ENCODE data around the gene CIAO2B. TPM values are rescaled to one million over a fixed set of nuclear protein-coding genes. Genes with fewer than 3 reads are reported as not detected.

CIAO2B gene
- total and polyA plus RNA-seq, 2 experiments from 2014 or later, result 111 to 182 TPM

DNA sequence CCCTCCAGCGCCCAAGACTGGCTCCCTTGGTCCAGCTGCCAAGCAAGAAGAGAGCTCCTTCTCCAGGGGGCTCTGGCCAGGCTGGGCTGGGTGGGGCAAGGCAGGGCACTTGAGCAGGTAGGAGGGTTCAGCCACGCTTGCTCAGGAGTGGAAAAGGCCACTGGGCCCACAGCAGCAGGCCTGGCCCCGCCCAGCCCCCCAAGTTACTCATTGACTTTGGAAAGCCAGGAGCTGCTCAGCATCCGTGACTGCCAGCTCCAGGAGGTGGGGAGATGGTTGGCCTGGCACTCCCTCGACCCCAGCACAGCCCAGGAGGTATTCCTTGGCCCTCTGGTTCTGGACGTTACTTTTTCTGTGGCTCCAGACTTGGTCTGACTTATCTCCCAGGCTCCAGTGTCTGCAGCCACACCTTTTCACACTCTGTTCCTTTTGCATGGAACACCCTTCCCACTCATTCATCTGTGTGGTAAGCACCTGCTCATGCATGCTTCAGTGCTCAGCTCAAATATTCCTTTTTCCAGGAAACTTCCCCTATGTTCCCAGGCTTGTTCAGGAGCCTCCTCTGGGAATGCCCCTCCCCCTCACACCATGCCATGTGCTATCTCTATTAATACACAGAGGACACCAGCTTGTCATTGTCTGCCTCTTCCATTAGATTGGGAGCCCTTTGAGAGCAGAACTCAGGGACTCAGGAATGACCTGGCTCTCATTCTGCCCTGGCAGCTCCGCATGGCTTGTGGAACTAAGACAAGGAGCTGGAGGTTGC is 15.2 kb downstream of the CIAO2B start, which contains the start of gene CDH16:
CDH16 (minus strand) TSS at position 83 of the 766 bp plus-strand sequence. CDS start 820 bp downstream, outside the sequence.
- no peaks in the 10 kb centered on the region for H3K79me2 ChIP-seq (ENCODE audit: insufficient read depth)
- no peak within 1 kb of the TSS for H3K4me2 ChIP-seq (ENCODE audit: unreplicated experiment)
- H3K9ac ChIP-seq, result no peak within 1 kb of the TSS
- no peak within 1 kb of the TSS for H3K27ac ChIP-seq
- WGBS, 2 experiments (ENCODE audit: low coverage in 1 of 2, low lambda C conversion rate in 2 of 2, missing lambda C conversion rate in 2 of 2), result 49 to 56% methylated on average over 7 of the region's 7 CpGs
- no peaks in the 10 kb centered on the region for H3K9me3 ChIP-seq (ENCODE audit: low read depth)
- no peaks in the 10 kb centered on the region for H3K9me2 ChIP-seq (ENCODE audit: insufficient read depth)
- H3K4me1 ChIP-seq (ENCODE audit: insufficient read depth), result no peaks in the 10 kb centered on the region
- H3K27me3 ChIP-seq (replicated peaks; ENCODE audit: insufficient read depth), result peaks cover 26% of the 10 kb centered on the region
- TF ChIP-seq EZH2 (IDR thresholded peaks at IDR 0.05; ENCODE audit: insufficient read depth, poor library complexity, severe bottlenecking), result no peak
- no peak for TF ChIP-seq EZH2phosphoT487 (IDR thresholded peaks at IDR 0.05; ENCODE audit: insufficient read depth, low read depth)
- H2AFZ ChIP-seq, result no peak within 1 kb of the TSS
- in situ Hi-C loops (cut with MboI), result no loop called here
- H3F3A ChIP-seq (ENCODE audit: insufficient read depth), result no peaks in the 10 kb centered on the region
- no peaks in the 10 kb centered on the region for H4K20me1 ChIP-seq (ENCODE audit: insufficient read depth)
- H3K4me3 ChIP-seq, result no peak within 1 kb of the TSS
- DNase-seq, result no peak
- no peaks in the 10 kb centered on the region for H3K36me3 ChIP-seq (ENCODE audit: low read depth)

DNA sequence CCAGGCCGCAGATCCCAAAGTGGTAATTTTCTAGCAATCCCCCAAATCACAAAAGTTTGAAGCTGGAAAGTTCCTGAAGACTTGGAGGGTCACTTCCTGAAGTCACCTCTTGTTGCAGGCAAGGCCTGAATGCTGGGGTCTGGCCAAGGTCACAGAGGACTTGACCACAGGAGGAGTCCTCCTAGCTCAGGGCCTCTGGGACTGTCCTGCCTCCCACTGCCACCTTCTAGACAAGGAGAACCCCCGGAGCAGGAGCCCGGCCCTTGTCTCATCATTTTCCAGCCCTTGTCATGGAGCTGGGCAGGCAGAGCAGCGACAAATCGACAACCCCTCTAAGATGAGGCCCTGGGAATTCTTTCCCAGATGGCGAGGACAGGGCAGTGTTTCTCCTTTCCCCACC is 15.8 kb downstream of the CIAO2B start:
- Histone ChIP-seq H3K4me1 (ENCODE audit: insufficient read depth) (no peaks in the 10 kb centered on the region), H3K27ac (no peak overlapping the region), H3F3A (ENCODE audit: insufficient read depth) (no peaks in the 10 kb centered on the region), H4K20me1 (ENCODE audit: insufficient read depth) (no peaks in the 10 kb centered on the region), H3K27me3 (replicated peaks; ENCODE audit: insufficient read depth) (peaks cover 26% of the 10 kb centered on the region), H3K9me3 (ENCODE audit: low read depth) (no peaks in the 10 kb centered on the region), H3K79me2 (ENCODE audit: insufficient read depth) (no peaks in the 10 kb centered on the region), H3K36me3 (ENCODE audit: low read depth) (no peaks in the 10 kb centered on the region), H3K4me2 (ENCODE audit: unreplicated experiment) (no peak overlapping the region), H2AFZ (no peak overlapping the region), H3K4me3 (no peak overlapping the region), H3K9me2 (ENCODE audit: insufficient read depth) (no peaks in the 10 kb centered on the region), H3K9ac (no peak overlapping the region)
- TF ChIP-seq EZH2 (IDR thresholded peaks at IDR 0.05; ENCODE audit: insufficient read depth, poor library complexity, severe bottlenecking) (no peak), EZH2phosphoT487 (IDR thresholded peaks at IDR 0.05; ENCODE audit: insufficient read depth, low read depth) (no peak)
- 74 to 78% methylated on average over 6 of the region's 6 CpGs for WGBS, 2 experiments (ENCODE audit: low coverage in 1 of 2, low lambda C conversion rate in 2 of 2, missing lambda C conversion rate in 2 of 2)
- in situ Hi-C loops (cut with MboI), result no loop called here
- no peak for DNase-seq

DNA sequence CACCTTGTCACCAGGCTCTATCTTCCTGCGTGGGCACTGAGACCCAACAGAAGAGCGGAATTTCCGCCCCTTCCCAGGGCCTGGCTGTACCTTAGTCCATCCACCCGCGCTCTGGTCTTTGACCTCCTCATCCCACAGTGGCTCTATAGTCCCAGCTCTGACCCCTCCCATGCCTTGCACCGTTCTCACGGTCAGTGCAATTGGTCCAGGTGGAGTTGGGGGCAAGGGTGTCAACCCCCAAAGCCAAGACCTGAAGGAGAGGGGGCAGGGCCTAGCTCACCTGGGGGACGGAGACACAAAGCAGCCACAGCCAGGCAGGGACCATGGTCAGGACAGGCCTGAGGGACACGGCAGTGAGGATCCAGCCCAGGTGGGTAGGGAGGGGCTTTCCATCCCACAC is 16.5 kb downstream of the CIAO2B start:
- H3K27me3 ChIP-seq (replicated peaks; ENCODE audit: insufficient read depth), result peaks cover 26% of the 10 kb centered on the region
- DNase-seq, result no peak
- H3K9ac ChIP-seq, result no peak overlapping the region
- H3K27ac ChIP-seq, result no peak overlapping the region
- in situ Hi-C loops (cut with MboI), result no loop called here
- H3K79me2 ChIP-seq (ENCODE audit: insufficient read depth), result no peaks in the 10 kb centered on the region
- no peaks in the 10 kb centered on the region for H3K9me3 ChIP-seq (ENCODE audit: low read depth)
- WGBS, 2 experiments (ENCODE audit: low coverage in 1 of 2, low lambda C conversion rate in 2 of 2, missing lambda C conversion rate in 2 of 2), result 74 to 76% methylated on average over 9 of the region's 9 CpGs
- no peaks in the 10 kb centered on the region for H3K9me2 ChIP-seq (ENCODE audit: insufficient read depth)
- H3K36me3 ChIP-seq (ENCODE audit: low read depth), result no peaks in the 10 kb centered on the region
- no peak overlapping the region for H3K4me3 ChIP-seq
- no peaks in the 10 kb centered on the region for H3K4me1 ChIP-seq (ENCODE audit: insufficient read depth)
- no peak overlapping the region for H2AFZ ChIP-seq
- TF ChIP-seq EZH2phosphoT487 (IDR thresholded peaks at IDR 0.05; ENCODE audit: insufficient read depth, low read depth), result no peak
- TF ChIP-seq EZH2 (IDR thresholded peaks at IDR 0.05; ENCODE audit: insufficient read depth, poor library complexity, severe bottlenecking), result no peak
- no peaks in the 10 kb centered on the region for H4K20me1 ChIP-seq (ENCODE audit: insufficient read depth)
- no peaks in the 10 kb centered on the region for H3F3A ChIP-seq (ENCODE audit: insufficient read depth)
- no peak overlapping the region for H3K4me2 ChIP-seq (ENCODE audit: unreplicated experiment)

DNA sequence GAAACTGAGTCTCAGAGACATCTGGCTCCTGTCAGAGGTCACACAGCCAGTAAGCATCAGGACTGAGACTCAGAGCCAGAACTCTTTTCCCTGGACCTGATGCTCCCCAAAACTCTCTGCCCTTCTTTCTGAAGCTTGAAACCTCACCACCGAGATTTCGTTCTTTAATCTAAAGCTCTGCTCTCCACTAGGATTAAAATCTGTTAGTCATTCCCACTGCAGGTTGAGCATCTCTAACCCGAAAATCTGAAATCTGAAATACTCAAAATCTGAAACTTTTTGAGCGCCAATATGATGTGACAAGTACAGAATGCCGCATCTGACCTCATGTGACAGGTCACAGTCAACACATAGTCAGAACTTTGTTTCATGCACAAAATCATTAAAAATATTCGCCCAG is 17.7 kb downstream of the CIAO2B start:
- no peaks in the 10 kb centered on the region for H4K20me1 ChIP-seq (ENCODE audit: insufficient read depth)
- H3K4me2 ChIP-seq (ENCODE audit: unreplicated experiment), result no peak overlapping the region
- no peaks in the 10 kb centered on the region for H3K4me1 ChIP-seq (ENCODE audit: insufficient read depth)
- no peaks in the 10 kb centered on the region for H3K9me2 ChIP-seq (ENCODE audit: insufficient read depth)
- no peak overlapping the region for H3K4me3 ChIP-seq
- in situ Hi-C loops (cut with MboI), result no loop called here
- 76 to 78% methylated on average over 6 of the region's 6 CpGs for WGBS, 2 experiments (ENCODE audit: low coverage in 1 of 2, low lambda C conversion rate in 2 of 2, missing lambda C conversion rate in 2 of 2)
- H2AFZ ChIP-seq, result no peak overlapping the region
- no peaks in the 10 kb centered on the region for H3K36me3 ChIP-seq (ENCODE audit: low read depth)
- H3K79me2 ChIP-seq (ENCODE audit: insufficient read depth), result no peaks in the 10 kb centered on the region
- no peak overlapping the region for H3K27ac ChIP-seq
- H3K9ac ChIP-seq, result no peak overlapping the region
- no peaks in the 10 kb centered on the region for H3K9me3 ChIP-seq (ENCODE audit: low read depth)
- no peaks in the 10 kb centered on the region for H3F3A ChIP-seq (ENCODE audit: insufficient read depth)
- no peak for DNase-seq
- H3K27me3 ChIP-seq (replicated peaks; ENCODE audit: insufficient read depth), result peaks cover 24% of the 10 kb centered on the region
- TF ChIP-seq EZH2phosphoT487 (IDR thresholded peaks at IDR 0.05; ENCODE audit: insufficient read depth, low read depth) (no peak), EZH2 (IDR thresholded peaks at IDR 0.05; ENCODE audit: insufficient read depth, poor library complexity, severe bottlenecking) (no peak)
